ENCODE results near the gene AKAP7. TPM values are rescaled to one million over a fixed set of nuclear protein-coding genes. Genes with fewer than 3 reads are reported as not detected.

AKAP7 gene
- total and polyA plus RNA-seq, 2 donors (not counting 3 experiments of a cell fraction or from before 2014, with no cell fraction given), result 0.76 to 3.3 TPM

DNA sequence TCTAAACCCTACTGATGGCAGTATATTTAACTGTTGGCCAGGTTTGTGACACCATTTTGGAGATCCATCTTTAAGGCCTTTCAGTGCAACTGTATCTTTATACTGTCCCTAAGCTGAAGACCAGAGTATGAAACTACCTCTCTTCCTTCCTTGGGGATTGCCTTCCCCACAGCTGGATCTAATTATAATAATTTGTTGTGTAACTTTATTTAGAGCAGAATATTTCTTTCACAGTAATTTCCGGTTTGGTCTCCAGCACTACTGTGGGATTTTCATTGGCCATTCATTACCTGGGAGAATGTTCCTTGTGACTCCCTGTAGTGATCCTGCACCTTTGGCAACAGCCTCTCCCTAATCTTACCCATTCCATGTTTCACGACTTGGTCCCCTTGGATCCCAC, 75.2 kb downstream of the AKAP7 start:
- Histone ChIP-seq H3K27ac (ENCODE audit: insufficient read depth, low read depth, low read length) (no peak overlapping the region), H3K9ac (replicated peaks; ENCODE audit: extremely low read depth, insufficient read depth, low read length) (no peak overlapping the region), H3K9me3 (replicated peaks; ENCODE audit: control insufficient read depth, insufficient read depth, low read length) (no peaks in the 10 kb centered on the region), H3K9me1 (replicated peaks; ENCODE audit: control insufficient read depth, extremely low read depth, insufficient read depth, low read length) (no peaks in the 10 kb centered on the region), H3K27me3 (ENCODE audit: control insufficient read depth in 2 of 2, insufficient read depth in 2 of 2, low read length in 2 of 2) (no peaks in the 10 kb centered on the region), H3K36me3 (ENCODE audit: control insufficient read depth in 2 of 2, extremely low read depth in 1 of 2, insufficient read depth in 2 of 2, low read length in 2 of 2) (no peaks in the 10 kb centered on the region), H3K4me3 (replicated peaks in 1 of 3; ENCODE audit: insufficient read depth in 1 of 3, low read depth in 1 of 3, low read length in 3 of 3) (no peak overlapping the region), H3K4me1 (ENCODE audit: control insufficient read depth, extremely low read depth, insufficient read depth, low read length) (no peaks in the 10 kb centered on the region), H2AFZ (ENCODE audit: low read depth, low read length) (no peak overlapping the region), H3K79me2 (ENCODE audit: control insufficient read depth, insufficient read depth, low read length) (no peaks in the 10 kb centered on the region), H3K4me2 (ENCODE audit: insufficient read depth, low read length) (no peak overlapping the region), H4K20me1 (replicated peaks; ENCODE audit: control insufficient read depth, extremely low read depth, insufficient read depth, low read length) (no peaks in the 10 kb centered on the region)
- intact Hi-C loops (cut with micrococcal nuclease), result no loop called here
- TF ChIP-seq JUN (IDR thresholded peaks at IDR 0.05; ENCODE audit: borderline replicate concordance, insufficient read depth, insufficient read length, low read depth) (no peak), POLR2AphosphoS5 (IDR thresholded peaks at IDR 0.05; ENCODE audit: insufficient read depth, low read depth, low read length) (no peak), MYC (IDR thresholded peaks at IDR 0.05; ENCODE audit: low read depth, low read length) (no peak), GATA2 (IDR thresholded peaks at IDR 0.05; ENCODE audit: insufficient read depth, insufficient read length, low read depth, low read length) (no peak), POLR2A (IDR thresholded peaks at IDR 0.05; ENCODE audit: low read depth, low read length) (no peak), EZH2 (IDR thresholded peaks at IDR 0.05; ENCODE audit: borderline replicate concordance, low read depth, low read length, severe bottlenecking) (no peak), CTCF (IDR thresholded peaks at IDR 0.05; ENCODE audit: extremely low read depth in 1 of 2, insufficient read depth in 1 of 2, low read depth in 1 of 2, low read length in 2 of 2) (no peak), FOS (IDR thresholded peaks at IDR 0.05; ENCODE audit: borderline replicate concordance, insufficient read depth, low read length) (no peak)
- TF ChIP-seq, protein P1, sequence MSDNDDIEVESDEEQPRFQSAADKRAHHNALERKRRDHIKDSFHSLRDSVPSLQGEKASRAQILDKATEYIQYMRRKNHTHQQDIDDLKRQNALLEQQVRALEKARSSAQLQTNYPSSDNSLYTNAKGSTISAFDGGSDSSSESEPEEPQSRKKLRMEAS (IDR thresholded peaks at IDR 0.05; ENCODE audit: insufficient read depth, insufficient read length), result no peak
- DNase-seq (ENCODE audit: low read depth, low spot score), result no peak
- BruUV-seq (replicated peaks), result no TSS peak
- dilution Hi-C loops (cut with MboI; ENCODE audit: extremely low pct_ligation_motif_present, low sequenced_read_pairs), result no loop called here
- CTCF ChIA-PET, result interaction anchor here (0.7 to 1.1 kb wide), 2 partner anchors 12 to 309 kb away, joined by 3 to 4 read pairs; no protein-coding TSS in a partner anchor
- POLR2A ChIA-PET, result no interaction called here
- FAIRE-seq, result no peak
